GM10266 (cell line): ENCODE results near the gene NEGR1.

Experiments used
- DNase-seq: peaks from one replicate; pipeline ENCODE4 v3.0.0; 2012; ENCODE audit errors: extremely low spot score
- TF ChIP-seq, protein P1 (sequence below): IDR thresholded peaks from 2 replicates; pipeline ENCODE4 v1.5.1; 2012; ENCODE audit warnings: mild to moderate bottlenecking, low read depth; ENCODE audit not compliant: control insufficient read depth, insufficient read depth; ENCODE audit errors: missing control alignments

The NEGR1 gene

GRCh38 chr1:71435951-71436350 lies 846.4 kb downstream of the NEGR1 start:
- TF ChIP-seq, protein P1, sequence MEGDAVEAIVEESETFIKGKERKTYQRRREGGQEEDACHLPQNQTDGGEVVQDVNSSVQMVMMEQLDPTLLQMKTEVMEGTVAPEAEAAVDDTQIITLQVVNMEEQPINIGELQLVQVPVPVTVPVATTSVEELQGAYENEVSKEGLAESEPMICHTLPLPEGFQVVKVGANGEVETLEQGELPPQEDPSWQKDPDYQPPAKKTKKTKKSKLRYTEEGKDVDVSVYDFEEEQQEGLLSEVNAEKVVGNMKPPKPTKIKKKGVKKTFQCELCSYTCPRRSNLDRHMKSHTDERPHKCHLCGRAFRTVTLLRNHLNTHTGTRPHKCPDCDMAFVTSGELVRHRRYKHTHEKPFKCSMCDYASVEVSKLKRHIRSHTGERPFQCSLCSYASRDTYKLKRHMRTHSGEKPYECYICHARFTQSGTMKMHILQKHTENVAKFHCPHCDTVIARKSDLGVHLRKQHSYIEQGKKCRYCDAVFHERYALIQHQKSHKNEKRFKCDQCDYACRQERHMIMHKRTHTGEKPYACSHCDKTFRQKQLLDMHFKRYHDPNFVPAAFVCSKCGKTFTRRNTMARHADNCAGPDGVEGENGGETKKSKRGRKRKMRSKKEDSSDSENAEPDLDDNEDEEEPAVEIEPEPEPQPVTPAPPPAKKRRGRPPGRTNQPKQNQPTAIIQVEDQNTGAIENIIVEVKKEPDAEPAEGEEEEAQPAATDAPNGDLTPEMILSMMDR = no peak

DNA sequence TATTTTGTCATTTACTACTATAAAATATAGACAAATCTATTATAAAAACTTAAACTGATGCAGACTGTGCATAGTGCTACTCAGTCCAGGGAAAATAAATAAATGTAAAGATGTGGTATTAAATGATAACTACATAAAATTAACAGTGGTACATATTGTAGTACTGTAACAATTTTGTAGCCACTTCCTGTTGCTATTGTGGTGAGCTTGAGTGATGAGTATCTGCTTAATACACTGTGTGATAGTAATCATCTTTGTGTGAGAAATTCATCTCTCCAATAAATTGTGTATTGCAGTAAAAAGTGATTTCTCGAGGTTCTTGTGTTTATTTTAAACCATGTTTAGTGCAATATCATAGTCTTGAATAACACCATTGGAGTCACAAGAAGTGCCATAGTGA lies 848.1 kb downstream of the NEGR1 start:
- DNase-seq = no peak
- TF ChIP-seq, protein P1 = no peak

More at GRCh38 chr1:71435951-71436350, 846.4 kb downstream of the NEGR1 start:
- DNase-seq = no peak

DNA sequence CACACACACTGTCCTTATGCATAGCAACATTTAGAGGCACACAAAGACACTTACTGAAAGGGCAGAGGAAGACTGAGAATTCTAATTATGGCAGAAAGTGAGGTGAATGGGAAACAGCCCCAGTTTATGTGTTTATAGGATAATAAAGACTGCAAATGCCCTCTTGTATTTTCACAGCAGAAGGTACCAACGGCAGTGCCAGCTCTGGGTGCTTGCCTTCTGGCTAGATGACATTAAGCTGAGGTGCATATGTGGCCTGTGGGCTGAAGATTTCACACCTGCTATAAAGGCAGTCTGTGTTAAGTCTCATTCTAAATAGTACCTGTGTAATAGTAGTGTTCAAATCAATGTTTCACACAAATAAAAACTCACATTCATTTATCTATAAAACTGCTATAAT lies 854.3 kb downstream of the NEGR1 start:
- no peak for DNase-seq
- TF ChIP-seq, protein P1 = no peak

- DNase-seq = no peak
Measured at GRCh38 chr1:71427066-71427465, 855.3 kb downstream of the NEGR1 start.

GRCh38 chr1:71424536-71424935 lies 857.8 kb downstream of the NEGR1 start:
- TF ChIP-seq, protein P1 = no peak
- DNase-seq = no peak

More at GRCh38 chr1:71427066-71427465, 855.3 kb downstream of the NEGR1 start:
- TF ChIP-seq, protein P1 = no peak

DNA sequence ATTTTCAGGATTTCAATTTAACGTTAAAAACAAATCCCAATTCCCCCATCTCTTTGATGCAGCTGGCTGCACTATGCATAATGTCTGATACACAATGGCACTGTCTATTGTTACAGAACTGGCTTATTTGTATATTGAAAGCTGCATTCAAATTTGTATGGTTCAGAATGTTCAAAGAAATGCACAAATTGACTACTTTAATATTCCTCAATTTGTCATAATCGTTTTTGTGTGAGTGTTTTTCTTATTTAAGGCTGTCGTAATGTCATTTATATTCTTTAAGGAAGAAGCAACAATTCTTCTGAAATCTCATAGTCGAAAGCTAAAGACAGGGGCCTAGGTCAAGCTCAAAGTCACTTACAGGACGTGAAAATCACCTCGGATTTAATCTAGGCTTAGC lies 860.1 kb downstream of the NEGR1 start:
- no peak for DNase-seq

GRCh38 chr1:71417421-71417820 lies 864.9 kb downstream of the NEGR1 start:
- no peak for DNase-seq
- TF ChIP-seq, protein P1 = no peak

More for the DNA sequence above, 860.1 kb downstream of the NEGR1 start:
- TF ChIP-seq, protein P1 = no peak
